ENCODE measurements around the gene OSBPL9.

- no peak for TF ChIP-seq CTCF (optimal IDR thresholded peaks at IDR 0.05 in 1 of 3, IDR thresholded peaks at IDR 0.05 in 1 of 3, conservative IDR thresholded peaks at IDR 0.05 in 1 of 3; ENCODE audit: extremely low read depth in 1 of 3, insufficient read depth in 2 of 3, low read length in 3 of 3)
- TF ChIP-seq EZH2 (IDR thresholded peaks at IDR 0.05; ENCODE audit: low read length): no peak
Observed at GRCh38 chr1:51715369-51715768, 98.5 kb downstream of the OSBPL9 start.

Data from keratinocyte (primary cell).